TTC549 (cell line): ENCODE measurements around the gene SLC5A2.
"Not testable (repeated sequence)": the region's sequence is repeated elsewhere in the genome, so short reads cannot be mapped to it uniquely, and the experiment has no call there.

ENCODE experiments used
- FAIRE-seq: peaks from 2 replicates; lab custom pipeline; 2012; peaks lifted over from hg19 to GRCh38; lab: Jason Lieb, UNC

The SLC5A2 gene

DNA sequence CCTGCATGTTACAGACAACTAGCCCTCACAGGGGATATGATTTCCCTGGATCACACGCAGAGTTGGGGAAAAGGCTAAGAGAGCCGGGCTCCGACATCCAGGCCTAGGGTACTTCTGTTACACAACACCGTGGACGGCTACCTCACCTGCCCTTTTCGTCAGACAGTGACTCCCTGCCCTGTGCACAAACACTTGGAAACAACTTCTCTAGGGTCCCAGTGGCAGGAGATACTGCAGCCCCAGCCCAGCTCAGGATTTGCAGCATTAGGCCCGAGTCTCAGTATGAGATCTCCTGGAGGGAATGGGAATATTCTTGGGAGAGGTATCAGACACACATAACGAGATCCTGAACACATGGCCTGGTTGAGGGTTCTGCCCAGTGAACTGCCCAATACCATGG is 17.0 kb downstream of the SLC5A2 start:
- FAIRE-seq: no peak

DNA sequence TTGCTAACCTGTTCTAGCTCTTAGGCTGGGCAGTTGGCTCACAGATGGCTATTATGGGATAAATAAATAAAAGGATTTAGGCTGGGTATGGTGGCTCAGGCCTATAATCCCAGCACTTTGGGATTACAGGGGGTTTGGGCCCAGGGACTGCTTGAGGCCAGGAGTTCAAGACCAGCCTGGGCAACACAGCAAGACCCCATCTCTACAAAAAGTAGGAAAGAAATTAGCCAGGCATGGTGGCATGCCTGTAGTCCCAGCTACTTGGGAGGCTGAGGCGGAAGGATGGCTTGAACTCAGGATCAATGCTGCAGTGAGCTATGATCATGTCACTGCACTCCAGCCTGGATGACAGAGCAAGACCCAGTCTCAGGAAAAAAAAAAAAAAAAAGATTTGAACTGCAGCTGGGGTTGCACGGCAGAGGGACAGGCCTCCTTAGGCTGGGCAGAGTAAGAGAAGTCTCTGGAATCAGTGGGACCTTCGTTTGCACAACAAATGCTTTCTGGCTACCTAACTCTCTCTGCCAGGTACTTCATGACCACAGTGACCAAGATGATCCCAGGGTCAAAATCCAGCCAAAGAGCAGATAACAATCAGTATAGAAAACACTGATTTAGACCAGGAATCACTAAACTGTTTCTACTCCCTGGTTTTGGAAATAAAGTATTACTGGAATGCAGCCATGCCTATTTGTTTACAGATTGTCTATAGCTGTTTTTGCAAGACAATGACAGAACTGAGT is 18.5 kb downstream of the SLC5A2 start:
- no peak for FAIRE-seq

DNA sequence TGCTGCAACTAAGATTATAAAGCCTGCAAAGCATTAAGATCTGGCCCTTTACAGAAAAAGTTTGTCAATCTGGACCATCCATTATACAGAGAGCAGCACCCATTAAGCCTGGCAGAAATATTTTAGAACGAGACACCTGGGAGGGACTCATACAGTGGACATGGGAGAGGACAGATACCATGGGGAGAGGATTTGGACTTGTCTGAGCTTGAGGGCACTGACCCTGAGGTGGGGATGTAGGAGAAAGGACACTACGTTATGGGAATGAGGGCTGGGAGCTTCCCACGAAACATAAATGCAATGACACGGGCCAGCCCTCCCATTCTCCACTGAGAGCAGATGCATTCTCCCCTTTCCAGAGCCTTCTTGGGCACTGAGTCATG is 19.0 kb downstream of the SLC5A2 start:
- FAIRE-seq: no peak

DNA sequence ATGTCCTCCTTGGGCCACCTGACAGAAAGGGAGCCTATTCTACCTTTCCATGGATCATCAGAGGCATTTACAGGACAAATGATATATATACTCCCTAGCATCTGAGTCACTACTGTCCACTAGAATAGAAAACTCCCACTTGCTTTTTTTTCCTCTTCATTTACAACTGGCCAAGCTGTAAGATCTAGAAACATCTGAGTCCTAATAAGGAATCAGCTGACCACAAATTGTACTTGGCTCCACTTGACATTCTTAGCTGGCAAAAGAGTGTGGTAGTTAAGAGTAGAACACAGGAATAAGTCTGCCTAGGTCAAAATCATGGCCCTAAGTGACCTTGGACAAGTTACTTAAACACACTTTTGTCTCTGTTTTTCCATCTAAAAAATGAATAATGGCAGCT is 20.1 kb downstream of the SLC5A2 start:
- FAIRE-seq: no peak

DNA sequence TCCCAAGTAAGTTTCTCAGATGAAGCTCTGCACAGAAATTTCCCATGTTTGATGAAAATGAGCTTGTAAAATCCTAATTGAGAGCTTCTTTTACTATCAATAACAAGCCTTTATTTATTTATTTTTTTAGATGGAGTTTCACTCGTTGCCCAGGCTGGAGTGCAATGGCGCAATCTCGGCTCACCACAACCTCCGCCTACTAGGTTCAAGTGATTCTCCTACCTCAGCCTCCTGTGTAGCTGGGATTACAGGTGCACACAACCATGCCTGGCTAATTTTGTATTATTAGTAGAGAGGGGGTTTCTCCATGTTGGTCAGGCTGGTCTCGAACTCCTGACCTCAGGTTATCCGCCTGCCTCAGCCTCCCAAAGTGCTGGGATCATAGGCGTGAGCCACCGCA is 20.6 kb downstream of the SLC5A2 start:
- FAIRE-seq: not testable (repeated sequence)

DNA sequence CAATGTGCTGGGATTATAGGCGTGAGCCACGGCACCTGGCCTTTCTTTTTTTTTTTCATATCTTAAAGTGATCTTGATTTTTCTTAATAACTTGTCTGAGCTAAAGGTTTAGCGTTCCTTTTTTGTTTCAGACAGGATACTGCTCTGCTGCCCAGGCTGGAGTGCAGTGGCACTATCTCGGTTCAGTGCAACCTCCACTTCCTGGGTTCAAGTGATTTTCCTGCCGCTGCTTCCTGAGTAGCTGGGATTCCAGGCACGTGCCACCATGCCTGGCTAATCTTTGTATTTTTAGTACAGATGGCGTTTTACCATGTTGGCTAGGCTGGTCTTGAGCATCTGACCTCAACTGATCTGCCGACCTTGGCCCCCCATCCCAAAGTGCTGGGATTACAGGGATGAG is 21.2 kb downstream of the SLC5A2 start:
- FAIRE-seq: no peak

DNA sequence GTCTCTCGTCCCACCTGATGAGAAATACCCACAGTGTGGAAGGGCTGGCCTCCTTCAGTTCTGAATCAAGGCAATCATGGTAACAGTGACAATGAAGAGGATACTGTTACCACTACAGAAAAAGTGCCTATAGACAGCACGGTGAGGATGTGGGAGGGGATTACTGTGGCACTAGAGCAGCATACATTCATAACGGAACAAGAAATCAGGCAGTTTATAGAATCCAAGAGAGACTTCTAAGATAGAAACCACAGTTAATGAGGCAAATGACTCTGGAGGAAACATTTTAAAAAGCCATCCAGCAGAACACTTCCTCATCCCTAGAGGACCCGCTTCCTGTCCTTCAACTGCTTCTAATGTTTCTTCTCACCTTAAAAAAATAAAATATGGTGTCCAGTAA is 22.6 kb downstream of the SLC5A2 start:
- no peak for FAIRE-seq

DNA sequence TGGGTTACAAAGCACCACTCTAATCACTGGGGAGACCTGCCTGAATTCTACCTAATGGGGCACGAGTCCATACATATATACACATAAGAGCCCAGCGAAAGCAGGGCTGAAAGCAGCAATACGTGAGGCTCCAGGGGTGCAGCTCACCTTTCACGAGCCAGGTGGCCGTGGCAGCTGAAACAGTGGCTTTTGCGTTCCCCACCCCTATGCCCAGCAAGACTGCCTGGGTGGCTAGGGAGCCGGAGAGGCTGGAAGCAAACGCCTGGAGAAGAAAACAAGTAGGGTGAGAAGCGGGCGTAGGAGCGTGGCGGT is 24.6 kb downstream of the SLC5A2 start:
- no peak for FAIRE-seq

DNA sequence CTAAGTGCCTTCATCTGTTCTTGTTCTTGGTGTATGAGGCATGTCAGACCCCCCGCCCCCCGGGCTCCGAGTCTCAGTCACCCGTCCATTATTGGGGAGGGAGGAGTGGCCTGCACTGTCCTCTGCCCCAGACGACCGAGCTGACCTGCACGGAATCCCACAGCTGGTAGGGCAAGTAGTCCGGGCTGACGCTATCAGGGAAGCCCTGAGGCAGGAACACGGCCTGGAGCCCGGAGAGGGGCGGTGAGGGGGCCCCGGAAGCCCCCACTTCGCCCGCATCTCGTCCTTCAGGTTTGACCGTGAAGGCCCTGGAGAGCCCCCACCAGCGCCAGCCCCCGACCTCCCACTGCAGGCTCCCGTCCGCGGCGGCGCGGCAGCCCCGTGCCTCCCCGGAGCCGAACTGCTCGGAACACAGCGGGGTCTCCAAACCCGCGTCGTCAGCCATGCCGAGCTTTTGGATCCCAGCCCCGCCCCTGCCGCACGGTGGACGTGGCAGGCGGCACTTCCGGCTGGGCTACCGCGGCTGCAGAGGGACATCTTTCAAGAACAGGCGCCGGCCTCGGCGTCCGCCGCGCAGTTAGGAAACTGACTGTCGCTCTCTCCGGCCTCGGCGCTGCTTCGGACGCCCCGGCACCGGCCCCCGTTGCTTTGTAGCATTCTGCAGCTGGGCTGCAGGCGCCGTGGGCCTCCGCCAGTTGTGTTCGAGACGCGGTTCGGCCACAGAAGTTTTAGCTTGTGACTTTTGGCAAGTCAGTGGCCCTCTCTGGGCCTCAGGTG is 25.2 kb downstream of the SLC5A2 start, which contains the start of gene RUSF1:
Gene RUSF1, minus strand, starts transcription at position 463 of the 777 bp plus-strand sequence. Its CDS starts 18 bp downstream, at position 445.
- FAIRE-seq: no peak

DNA sequence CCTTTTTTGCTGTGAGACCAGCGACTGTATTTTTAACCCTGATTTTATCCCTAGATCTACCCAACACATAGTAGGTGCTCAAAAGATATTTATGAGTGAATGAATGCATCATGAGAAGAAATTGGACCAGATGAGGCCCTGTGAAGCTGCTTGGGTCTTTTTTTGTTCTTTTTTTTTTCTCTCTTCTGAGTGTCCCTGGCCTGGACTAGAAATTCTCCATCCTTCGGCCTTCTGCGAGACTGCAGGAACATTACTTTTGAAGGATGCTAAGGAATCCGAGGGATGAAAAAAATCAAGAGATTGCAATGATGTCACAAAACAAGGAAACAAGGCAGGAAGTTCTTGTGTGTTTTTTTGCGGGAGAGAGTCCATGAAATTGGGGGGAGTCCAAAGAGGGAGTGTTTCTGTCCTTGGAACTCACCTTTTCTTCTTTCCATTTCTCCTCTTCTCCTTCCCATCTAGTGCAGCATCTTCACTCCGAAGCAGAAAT is 25.8 kb downstream of the SLC5A2 start:
- FAIRE-seq: no peak

DNA sequence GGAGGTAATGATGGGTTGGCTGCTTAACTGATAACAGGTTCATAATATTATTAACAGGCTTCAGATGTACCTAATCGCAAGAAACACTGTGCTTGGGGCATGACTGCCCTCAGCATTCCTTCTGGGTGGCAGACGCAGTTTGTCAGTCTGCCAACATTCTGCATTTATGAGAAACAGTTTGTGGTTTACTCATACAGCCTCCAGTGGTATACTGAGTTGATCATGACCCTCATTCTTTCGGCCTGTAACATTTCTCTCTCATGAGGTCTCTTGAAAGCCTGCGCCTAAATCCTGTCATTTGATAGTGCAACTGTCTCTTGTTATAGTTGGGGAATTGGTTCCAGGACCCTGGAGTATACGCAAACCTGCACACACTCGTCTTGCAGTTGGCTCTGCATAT is 30.2 kb downstream of the SLC5A2 start:
- FAIRE-seq: no peak

DNA sequence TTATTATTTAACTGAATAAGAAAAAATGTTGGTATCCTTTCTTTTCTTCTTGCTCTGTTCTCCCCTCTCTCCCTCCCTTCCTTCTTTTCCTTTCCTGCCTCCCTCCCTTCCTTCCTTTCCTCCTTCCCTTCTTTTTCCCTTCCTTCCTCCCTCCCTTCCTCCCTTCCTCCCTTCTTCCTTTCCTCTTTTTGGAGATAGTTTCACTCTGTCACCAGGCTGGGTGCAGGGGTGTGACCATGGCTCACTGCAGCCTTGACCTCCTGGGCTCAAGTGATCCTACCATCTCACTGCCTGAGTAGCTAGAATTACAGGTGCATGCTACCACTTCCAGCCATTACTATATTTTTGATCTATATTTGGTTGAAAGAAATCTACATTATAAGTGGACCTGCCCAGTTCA is 31.0 kb downstream of the SLC5A2 start:
- no peak for FAIRE-seq

DNA sequence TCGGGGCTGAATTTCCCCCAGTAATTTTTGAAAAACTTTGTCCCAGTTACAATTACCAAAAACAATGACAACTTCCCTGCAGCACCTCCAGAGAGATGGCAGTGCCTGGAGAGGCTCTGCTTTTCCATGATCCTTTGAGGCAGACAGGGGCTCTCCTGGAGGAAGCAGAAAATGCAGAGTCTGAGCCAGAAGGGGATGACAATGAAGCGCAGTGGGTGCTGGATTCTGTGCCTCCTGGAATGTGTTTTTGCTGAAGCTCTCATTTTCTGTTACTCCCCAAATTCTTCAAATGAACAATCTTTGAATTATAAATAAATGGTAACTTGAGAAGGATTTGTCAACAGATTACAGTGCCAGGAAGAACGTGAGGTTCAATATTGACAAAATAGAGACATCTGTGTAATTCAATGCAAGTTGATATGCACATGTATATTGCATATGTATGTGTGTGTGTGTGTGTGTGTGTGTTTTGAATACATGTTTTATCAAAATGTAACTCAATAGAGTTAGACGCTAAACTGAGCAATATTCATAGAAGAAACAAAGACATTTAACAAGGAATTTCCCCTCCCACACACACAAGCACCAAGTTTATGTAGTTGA is 35.0 kb downstream of the SLC5A2 start:
- no peak for FAIRE-seq

DNA sequence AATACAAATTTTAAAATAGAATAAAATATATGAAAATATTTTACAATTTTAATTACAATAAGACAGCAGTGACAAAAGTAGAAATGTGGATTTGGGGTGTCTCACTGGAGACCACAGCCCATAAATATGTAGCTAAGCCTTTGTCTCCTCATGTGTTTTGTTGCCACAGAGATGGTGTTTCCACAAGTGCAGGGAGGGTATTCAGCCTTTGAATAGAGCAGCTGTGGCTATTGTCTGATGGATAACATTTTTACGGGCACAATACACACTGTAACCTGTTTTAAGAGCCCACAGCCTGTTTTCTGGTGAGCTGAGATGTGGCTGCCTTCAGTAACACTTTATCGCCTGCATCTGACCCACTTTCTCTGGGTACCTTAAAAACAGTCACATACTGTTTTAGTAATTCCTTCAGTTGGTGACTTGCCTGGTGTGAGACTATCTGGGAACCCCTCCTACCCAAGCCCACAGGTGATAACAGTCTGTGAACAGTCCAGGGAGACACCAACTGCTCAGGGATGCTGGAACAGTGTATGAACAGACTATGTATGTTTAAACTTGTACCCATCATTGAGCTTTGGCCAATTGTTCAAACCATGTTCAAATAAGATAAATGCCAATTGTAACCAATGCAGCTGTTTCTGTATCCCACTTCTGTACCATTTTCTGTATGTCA is 37.0 kb downstream of the SLC5A2 start:
- no peak for FAIRE-seq

DNA sequence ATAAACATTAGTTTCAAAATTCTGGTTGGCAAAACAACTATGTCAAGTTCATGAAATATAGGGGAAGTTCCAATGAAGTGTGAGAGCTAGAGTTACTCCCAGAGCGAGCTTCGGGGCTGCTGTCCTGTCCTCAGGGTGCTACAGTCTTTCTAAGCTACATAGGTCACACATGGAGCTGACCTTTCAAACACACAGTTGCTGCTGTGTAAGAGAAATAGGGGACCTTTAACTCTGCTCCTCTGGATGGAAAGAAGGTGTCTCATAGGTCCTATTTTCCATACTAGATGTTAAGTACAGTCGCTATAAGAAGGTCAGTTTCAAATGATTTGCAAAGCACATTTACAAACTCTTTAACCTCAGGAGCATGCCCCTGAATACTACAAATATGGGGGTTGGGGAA is 38.4 kb downstream of the SLC5A2 start:
- no peak for FAIRE-seq

DNA sequence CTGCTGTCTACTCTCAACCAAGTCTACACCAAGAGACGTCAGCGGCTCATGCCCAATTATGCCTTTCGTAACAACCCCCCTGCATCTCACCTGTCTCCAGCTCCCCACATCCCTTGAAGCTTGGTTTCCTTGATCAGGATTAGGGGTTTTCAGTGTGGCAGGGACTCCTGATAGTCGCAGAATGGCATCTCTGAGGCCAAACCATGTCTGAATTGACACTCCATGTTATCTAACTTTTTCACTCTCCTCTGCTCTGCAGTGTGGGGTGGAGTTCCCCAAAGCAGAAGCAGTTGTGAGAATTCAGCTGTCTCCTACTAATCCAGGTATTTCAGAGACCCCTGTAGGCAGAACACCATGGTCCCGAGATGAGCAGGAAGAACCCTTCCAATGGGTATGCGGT is 39.1 kb downstream of the SLC5A2 start:
- FAIRE-seq: no peak

DNA sequence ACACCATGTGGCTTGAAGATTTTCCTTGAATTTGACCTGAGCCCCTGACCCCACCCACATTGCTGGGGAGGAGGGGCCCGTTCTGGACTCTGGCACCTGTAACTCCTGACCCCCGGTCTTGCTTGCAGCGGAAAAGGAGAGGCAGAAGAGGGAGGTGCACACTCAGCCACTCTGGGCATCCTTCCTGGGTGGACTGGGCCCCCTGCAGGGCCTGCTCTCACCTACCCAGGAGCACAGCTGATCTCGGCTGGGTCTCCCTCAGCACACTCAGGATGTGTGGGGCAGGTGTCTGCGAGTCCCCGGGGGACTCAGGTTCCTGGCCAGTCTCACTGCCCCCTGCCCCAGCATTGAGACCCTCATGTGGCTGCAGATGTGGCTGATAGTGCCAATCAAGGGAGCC is 40.8 kb downstream of the SLC5A2 start:
- not testable (repeated sequence) for FAIRE-seq

DNA sequence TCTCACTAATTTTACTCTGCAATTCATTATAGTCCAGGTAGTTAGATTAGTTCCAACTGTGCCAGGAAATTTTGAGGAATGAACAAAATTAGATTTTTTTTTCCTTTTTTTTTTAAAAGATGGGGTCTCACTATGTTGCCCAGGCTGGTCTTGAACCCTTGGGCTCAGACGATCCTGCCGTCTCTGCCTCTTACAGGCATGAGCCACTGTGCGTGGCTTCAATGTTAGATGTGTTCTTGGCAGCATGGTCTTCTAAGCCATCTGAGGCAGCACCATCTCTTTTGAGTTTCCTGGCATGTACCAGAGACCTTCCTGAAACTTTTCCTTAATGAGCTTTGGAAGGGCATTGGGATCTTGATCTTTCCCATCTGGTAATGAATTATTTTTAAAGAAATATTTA is 42.2 kb downstream of the SLC5A2 start:
- FAIRE-seq: no peak

DNA sequence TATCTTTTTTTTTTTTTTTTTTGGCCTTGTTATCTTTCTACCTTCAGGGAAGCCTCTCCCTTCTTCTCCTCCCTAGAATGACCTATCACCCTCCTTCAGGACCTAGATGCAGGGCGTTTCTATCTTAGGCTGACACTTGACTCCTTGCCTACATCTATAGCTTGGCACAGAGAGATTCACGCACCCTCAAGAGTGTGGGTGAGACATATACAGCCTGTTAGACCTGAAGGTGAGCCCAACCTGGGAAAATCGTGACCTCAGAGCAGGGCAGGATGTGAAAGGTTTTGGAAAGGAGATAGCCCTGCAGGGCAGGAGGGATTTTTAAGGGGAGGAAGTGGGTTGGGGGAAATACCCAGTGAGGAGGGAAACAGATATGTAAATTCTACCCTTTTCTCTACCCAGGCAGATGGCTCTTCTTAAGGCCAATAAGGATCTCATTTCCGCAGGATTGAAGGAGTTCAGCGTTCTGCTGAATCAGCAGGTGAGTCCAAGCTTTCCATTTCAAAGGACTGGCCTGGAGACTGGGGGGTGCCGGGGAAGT is 44.9 kb downstream of the SLC5A2 start, which contains the start of gene AHSP:
Gene AHSP, plus strand, starts transcription at position 167 of the 541 bp plus-strand sequence. Its CDS starts 240 bp downstream, at position 407.
- no peak for FAIRE-seq

DNA sequence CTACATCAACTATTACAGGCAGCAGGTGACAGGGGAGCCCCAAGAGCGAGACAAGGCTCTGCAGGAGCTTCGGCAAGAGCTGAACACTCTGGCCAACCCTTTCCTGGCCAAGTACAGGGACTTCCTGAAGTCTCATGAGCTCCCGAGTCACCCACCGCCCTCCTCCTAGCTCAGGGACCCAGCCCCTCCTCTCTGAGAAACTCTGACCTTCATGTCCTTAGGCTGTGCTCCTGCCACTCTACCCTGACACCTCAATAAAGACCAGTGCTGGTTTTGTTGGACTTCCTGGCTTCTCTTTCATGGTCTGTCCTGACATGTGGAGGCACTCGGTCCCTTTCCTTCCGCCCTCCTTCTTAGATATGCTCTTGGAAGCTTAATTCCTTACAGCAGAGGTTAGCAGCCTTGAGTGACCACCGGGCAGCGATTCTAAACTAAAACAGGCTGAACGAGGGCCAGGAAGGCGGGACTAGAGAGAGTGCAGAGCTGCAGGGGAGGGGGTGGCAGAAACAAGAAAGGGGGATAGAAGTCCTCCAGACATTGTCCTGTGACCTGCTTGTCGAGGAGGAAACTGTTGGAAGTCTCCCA is 45.7 kb downstream of the SLC5A2 start:
- FAIRE-seq: no peak

DNA sequence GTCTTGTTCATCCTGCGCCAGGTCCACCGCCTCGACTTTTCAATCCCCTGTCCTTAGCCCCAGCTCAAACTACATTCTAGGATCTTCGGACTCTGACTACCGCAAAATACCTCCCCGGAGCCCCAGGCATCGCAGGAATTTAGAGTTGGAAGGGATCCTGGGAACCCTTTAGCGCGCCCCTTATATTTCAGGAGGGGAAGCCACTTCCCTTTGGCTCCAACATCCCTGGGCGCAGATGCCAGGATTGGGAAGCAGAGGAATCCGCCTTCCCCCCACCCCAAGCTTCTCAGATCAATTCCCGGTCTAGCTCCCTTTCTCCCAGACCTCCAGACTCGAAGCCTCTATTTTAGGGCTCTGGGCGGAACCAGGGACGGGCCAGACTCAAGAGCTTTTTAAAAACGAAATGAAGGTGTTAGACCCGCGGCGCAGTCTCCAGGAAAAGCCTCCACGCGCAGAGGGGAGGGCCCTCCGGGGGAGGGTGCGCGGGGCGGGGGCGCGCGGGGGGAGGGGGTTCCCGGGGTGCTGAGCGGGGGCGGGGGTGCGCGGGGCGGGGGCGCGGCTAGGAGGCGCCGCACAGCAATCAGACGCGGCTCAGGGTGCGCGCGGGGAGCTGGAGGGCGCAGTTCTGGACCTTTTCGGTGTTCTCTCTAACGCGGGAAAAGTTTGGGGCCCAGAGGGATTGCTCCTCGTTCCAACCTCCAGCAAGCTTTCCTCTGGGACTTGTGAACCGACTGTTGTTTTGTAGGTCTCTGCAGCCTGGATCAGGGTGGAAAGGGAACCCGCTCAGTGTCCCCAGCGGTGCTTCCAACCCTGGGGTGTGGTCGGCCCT is 46.4 kb downstream of the SLC5A2 start:
- no peak for FAIRE-seq
